IMR-90 (cell line): Measurements from ENCODE around the gene LUZP2.

Experiments
- BHLHE40 ChIP-seq: fragments of 150-350 bp; IDR thresholded peaks from 2 replicates; pipeline ENCODE4 v1.6.1; 2016; ENCODE audit warnings: mild to moderate bottlenecking, low read depth, low read length
- CHD1 ChIP-seq: IDR thresholded peaks from 2 replicates; pipeline ENCODE4 v1.6.1; 2012; ENCODE audit warnings: low read depth, low read length, improper control_type of control experiment
- FOS ChIP-seq: fragments of 150-350 bp; IDR thresholded peaks from 2 replicates; pipeline ENCODE4 v1.6.1; 2016; ENCODE audit warnings: low read depth, low read length
- MAZ ChIP-seq: IDR thresholded peaks from 2 replicates; pipeline ENCODE4 v1.6.1; 2012; ENCODE audit warnings: low read depth, mild to moderate bottlenecking, low read length, improper control_type of control experiment, moderate library complexity, borderline replicate concordance
- MXI1 ChIP-seq: IDR thresholded peaks from 2 replicates; pipeline ENCODE4 v1.6.1; 2012; ENCODE audit warnings: low read depth, mild to moderate bottlenecking, low read length, moderate library complexity, borderline replicate concordance
- NFE2L2 ChIP-seq: fragments of 150-350 bp; IDR thresholded peaks from 2 replicates; pipeline ENCODE4 v1.6.1; 2016; ENCODE audit warnings: low read depth, mild to moderate bottlenecking, low read length
- POLR2A ChIP-seq: IDR thresholded peaks from 2 replicates; pipeline ENCODE4 v1.6.1; 2012; ENCODE audit warnings: mild to moderate bottlenecking, low read depth, low read length
- RAD21 ChIP-seq: IDR thresholded peaks from 2 replicates; pipeline ENCODE4 v1.6.1; 2012; ENCODE audit warnings: low read length, improper control_type of control experiment
- RCOR1 ChIP-seq: IDR thresholded peaks from 2 replicates; pipeline ENCODE4 v1.6.1; 2012; ENCODE audit warnings: mild to moderate bottlenecking, low read length, improper control_type of control experiment; ENCODE audit not compliant: insufficient replicate concordance
- RFX5 ChIP-seq: IDR thresholded peaks from 2 replicates; pipeline ENCODE4 v1.8.0; 2012; ENCODE audit warnings: low read depth, mild to moderate bottlenecking, low read length, moderate library complexity
- SMC3 ChIP-seq: fragments of 150-350 bp; IDR thresholded peaks from 2 replicates; pipeline ENCODE4 v1.6.1; 2016; ENCODE audit warnings: low read depth, mild to moderate bottlenecking, antibody characterized with exemption, low read length, moderate library complexity
- USF2 ChIP-seq: fragments of 150-350 bp; IDR thresholded peaks from 2 replicates; pipeline ENCODE4 v1.6.1; 2017; ENCODE audit warnings: mild to moderate bottlenecking, antibody characterized with exemption, low read length, low read depth
- TF ChIP-seq, protein P1 (sequence below): conservative IDR thresholded peaks from 2 replicates; pipeline ENCODE4 v1.5.1; 2012; ENCODE audit warnings: mild to moderate bottlenecking, low read depth, low read length, improper control_type of control experiment

DNA sequence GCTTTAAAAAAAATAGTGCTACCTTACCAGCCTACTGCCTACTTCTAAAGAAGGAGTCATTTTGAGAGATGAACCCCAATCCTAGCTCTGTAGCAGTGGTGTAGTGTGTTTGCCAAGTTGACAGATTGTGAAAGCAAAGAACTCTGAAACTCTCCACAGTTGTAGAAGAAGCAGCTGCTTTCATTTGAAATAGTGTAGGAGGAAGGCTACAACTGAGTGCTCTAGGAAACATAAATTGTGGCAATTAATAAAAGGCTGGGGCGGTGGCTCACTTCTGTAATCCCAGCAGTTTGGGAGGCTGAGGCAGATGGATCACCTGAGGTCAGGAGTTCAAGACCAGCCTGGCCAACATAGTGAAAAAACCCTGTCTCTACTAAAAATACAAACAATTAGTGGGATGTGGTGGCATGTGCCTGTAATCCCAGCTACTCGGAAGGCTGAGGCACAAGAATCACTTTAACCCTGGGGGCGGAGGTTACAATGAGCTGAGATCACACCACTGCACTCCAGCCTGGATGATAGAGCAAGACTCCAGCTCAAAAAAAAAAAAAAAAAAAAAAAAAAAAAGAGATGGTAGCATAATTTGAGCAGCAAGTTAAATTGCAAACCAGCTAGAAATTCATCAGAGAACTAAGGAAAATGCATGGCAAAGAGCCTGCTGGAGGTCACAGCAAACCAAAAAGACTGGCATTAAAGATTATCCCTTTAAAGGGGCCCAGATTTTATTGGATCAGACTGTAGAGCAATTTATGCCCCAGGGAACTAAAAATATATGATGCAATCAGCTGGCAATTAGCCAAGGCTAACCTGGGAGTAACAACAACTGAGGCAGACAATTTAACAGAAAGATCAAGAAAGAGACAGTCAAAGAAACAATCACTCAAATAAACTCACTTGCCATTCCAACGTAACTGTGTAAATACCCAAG is 112.6 kb downstream of the LUZP2 start:
- TF ChIP-seq, protein P1, sequence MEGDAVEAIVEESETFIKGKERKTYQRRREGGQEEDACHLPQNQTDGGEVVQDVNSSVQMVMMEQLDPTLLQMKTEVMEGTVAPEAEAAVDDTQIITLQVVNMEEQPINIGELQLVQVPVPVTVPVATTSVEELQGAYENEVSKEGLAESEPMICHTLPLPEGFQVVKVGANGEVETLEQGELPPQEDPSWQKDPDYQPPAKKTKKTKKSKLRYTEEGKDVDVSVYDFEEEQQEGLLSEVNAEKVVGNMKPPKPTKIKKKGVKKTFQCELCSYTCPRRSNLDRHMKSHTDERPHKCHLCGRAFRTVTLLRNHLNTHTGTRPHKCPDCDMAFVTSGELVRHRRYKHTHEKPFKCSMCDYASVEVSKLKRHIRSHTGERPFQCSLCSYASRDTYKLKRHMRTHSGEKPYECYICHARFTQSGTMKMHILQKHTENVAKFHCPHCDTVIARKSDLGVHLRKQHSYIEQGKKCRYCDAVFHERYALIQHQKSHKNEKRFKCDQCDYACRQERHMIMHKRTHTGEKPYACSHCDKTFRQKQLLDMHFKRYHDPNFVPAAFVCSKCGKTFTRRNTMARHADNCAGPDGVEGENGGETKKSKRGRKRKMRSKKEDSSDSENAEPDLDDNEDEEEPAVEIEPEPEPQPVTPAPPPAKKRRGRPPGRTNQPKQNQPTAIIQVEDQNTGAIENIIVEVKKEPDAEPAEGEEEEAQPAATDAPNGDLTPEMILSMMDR = no peak
- TF ChIP-seq POLR2A (no peak), RAD21 (no peak), USF2 (no peak), RFX5 (no peak), BHLHE40 (no peak), MAZ (no peak), MXI1 (no peak), CHD1 (no peak), RCOR1 (no peak), SMC3 (no peak), NFE2L2 (no peak), FOS (no peak)
